ENCODE results near the gene PHKA1.
A peak's percentile ranks its signal among the peaks of the same experiment; 100 is the strongest.
"Not testable (repeated sequence)": the region's sequence is repeated elsewhere in the genome, so short reads cannot be mapped to it uniquely, and the experiment has no call there.

The PHKA1 gene

DNA sequence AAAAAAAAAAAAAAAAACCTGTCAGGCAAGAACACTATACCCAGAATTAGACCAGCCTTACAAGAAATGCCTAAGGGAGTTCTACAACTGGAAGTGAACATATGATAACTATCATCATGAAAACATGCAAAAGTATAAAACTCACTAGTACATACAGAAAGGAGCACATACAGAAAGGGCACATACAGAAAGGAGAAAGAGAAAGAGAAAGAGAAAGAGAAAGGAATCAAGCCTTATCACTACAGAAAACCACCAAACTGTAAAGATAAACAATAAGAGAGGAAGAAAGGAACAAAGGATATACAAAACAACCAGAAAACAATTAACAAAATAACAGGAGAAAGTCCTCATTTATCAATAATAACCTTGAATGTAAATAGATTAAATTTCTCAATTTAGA, 50.4 kb downstream of the PHKA1 start:
- no peak for FAIRE-seq

DNA sequence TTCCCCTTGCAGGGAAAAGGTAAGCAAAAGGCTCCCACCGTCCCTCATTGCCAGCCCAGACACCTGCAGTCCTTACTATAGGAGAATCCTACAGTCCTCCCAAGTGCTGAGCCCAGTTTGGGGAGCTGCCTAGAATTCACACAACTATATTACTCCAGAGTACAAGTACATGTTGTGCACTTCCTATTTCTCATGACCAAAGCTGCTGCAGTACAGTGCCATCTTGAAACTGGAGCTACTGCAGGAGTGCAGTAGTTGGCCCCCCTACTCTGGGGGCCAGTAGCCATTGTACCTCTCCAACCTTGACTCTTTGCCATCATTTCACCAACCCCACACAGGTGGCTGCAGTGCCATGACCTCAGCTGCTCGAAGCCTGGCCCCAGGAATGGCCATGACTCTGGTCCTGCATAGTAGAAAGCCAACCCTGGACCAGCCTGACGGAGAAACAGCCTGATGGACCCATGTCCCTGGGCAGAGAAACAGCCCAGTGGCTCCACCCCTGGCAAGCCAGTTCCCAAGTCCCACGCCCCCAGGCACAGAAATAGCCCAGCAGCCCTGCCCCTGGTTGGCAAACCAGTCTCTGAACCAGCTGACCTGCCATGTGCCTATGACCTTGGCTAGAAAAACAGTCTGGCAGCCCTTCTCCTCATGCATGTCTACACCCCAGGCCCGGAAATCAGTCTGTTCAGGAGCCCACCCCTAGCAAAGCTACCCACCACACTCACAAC, 51.9 kb downstream of the PHKA1 start:
- no peak for FAIRE-seq

DNA sequence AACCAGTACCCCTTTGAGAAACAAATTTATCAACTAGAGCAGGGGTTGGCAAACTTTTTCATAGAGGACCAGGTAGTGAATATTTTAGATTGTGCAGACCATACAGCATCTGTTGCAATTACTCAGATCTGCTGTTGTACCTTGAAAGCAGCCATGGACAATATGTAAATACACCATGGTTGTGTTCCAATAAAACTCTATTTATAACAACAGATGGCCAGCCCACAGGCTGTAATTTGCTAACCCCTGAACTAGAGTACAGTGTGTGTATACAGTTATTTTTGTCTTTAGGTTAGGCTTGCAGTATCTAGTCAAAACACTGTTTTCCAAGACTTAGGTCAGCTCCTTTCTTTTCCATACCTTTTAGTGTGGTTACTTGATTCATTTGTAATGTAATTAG, 54.4 kb downstream of the PHKA1 start:
- no peak for FAIRE-seq

DNA sequence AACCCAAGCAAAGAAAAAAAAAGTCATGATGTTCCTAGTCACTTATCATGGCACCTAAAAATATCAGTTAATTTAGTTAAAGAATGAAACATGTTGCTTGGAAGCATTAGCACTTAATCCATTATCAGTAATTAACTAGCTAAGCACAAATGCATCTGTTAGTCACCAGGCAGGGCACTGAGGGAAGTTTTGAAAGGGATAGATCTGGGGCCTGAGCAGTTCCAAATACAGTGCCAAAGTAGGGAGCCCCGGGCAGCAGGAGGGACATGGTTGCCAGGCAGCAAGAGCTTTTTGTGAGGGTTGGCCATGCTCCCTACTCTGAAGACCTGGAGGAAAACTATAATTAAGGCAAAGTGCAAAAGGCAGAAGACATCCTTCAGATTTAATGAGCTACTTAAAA, 62.0 kb downstream of the PHKA1 start:
- no peak for FAIRE-seq

- FAIRE-seq = no peak
Observed at GRCh38 chrX:72644946-72645345, 69.2 kb downstream of the PHKA1 start.

- FAIRE-seq = no peak
Observed at GRCh38 chrX:72641611-72642010, 72.5 kb downstream of the PHKA1 start.

DNA sequence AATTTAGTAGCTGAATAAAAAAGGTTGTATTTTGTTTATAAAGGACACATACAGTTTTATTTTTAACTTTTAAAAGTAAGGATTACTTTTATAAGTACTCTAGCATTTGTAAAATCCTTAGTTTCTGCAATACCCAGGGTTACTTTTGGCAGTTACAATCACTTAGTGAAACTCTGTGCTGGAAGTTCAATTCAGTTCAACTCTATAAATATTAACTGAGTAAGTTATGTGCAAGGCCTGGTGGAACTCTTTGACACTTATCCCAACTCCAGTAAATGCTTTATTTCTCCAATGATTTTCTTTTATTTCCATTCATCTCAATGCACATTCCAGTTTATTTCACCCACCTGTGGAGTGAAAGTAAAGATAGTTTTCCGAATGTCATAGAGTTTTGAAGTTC, 78.2 kb downstream of the PHKA1 start:
- no peak for FAIRE-seq

DNA sequence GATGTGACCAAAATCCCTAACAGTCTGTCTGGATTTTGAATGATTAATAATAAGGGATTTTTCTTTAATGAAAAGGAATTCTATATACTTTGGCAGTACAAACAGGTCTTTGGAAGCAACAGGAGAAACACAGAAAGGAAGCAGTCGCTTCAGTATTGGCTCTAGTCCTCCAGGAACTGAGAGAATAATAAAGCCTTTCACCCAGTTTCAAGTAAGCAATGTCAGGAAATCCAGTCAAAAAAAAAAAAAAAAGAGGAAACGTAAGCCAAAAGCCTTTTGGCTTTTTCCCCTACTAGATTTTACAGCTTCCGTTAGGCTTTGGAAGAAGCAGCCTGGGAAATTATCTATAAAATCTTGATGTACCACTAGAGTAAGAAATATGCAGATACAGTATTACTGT, 79.8 kb downstream of the PHKA1 start:
- FAIRE-seq = no peak

DNA sequence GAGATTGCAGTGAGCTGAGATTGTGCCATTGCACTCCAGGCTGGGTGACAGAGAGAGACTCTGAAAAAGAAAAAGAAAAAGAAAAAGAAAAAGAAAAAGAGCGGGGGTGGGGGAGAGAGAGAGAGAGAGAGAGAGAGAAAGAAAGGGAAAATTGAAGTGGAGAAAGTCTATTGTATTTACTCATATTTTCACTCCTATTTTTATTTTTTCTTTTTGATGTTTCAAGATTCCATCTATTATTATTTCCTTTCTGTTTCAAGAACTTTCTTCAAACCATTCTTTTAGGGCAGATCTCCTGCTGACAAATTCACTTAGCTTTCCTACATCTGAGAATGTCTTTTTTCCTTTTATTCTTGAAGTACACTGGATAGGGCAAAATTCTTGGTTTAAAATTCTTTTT, 83.9 kb downstream of the PHKA1 start:
- no peak for FAIRE-seq

- no peak for FAIRE-seq
Observed at GRCh38 chrX:72624194-72624593, 89.9 kb downstream of the PHKA1 start.

GRCh38 chrX:72621625-72622485, 92.3 kb downstream of the PHKA1 start:
- FAIRE-seq = no peak

GRCh38 chrX:72621163-72621562, 92.9 kb downstream of the PHKA1 start:
- no peak for FAIRE-seq

DNA sequence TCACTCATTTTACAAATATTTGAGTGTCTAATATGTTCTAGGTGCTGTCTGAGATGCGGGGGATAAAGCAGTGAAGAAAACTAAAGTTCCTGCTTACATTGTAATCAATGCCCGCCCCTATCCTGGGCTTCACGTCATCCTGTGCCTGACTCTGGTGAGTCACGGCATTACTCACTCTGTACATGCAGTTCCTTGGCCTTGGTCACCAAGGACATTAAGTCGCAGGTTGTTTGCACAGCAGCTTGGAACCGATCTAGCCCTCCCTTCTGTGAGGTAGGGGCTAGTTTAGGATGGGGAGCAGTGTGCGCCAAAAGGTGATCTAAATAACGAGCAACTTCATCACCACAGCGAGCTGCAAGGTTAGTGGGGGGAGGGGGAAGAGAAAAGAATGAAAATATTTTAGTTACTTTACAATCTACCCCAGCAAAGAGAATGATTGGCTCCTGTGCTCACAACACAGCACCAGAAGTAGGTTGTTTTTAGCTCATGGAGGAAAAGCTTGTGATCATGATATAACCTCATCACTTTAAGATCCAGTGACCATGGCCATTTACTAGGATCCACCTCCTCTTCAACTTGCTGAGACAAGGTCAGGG, 93.5 kb downstream of the PHKA1 start:
- no peak for FAIRE-seq

GRCh38 chrX:72609313-72609712, 104.8 kb downstream of the PHKA1 start:
- FAIRE-seq = no peak

- FAIRE-seq = no peak
Observed at GRCh38 chrX:72604705-72605104, 109.4 kb downstream of the PHKA1 start.

DNA sequence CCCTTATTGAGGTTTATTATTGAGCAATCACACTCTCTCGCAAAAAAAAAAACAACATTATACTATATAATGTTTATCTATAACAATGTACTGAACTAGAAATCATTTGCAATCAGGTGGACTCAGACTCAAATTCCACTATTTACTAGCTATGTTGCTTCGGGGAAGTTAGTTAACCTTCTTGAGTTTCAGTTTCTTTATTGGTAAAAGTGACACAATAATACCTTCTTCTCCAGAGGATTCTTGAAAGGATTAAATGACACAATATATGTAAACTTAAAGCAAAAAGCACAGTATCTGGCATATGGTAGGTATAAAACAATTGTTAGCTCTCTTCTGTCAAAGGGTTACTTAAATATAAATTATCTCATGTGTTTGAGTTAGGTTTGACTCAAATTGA, 110.0 kb downstream of the PHKA1 start:
- no peak for FAIRE-seq

DNA sequence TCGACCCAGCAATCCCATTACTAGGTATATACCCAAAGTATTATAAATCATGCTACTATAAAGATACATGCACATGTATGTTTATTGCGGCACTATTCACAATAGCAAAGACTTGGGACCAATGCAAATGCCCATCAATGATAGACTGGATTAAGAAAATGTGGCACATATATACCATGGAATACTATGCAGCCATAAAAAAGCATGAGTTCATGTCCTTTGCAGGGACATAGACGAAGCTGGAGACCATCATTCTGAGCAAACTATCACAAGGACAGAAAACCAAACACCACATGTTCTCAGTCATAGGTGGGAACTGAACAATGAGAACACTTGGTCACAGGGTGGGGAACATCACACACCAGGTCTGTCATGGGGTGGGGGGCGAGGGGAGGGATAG, 123.1 kb downstream of the PHKA1 start:
- FAIRE-seq = not testable (repeated sequence)

- FAIRE-seq = no peak
Observed at GRCh38 chrX:72584163-72584562, 129.9 kb downstream of the PHKA1 start.

DNA sequence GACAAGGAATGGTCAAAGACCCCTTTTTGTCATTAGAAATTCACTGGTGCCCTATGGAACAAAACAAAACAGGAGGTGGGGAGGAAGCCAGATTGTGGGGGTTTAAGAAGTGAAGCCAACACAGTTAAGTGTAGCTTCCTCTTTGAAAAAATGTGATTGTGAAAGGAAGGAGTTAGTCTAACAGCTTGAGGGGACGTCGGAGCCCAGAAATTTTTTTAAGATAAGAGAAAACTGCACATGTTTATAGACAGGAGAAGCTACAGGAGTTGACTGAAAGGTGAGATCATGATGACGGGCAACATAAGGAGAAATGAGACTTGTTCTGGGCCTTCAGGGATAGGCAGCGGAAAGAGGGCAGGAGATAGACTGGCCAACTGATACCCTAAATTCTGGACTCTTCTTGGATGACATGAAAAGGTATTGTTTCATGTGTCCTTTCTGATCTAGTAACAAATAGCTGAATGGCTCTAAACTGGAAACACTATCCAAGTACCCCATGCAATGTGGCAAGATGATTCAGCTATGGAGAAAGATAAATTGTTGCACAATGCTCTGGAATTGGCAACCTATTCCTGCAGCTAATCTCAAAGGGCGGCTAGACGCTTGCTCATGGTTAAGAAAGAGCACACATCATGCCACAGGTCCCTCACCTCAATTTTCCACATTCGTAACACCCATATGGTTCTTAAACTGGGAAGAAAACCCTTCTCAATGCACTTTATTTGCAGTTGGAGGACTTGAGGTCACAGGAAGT, 137.8 kb downstream of the PHKA1 start:
- no peak for FAIRE-seq

- FAIRE-seq = peak; percentile 43
Observed at GRCh38 chrX:72573158-72573511, 141.0 kb downstream of the PHKA1 start.

DNA sequence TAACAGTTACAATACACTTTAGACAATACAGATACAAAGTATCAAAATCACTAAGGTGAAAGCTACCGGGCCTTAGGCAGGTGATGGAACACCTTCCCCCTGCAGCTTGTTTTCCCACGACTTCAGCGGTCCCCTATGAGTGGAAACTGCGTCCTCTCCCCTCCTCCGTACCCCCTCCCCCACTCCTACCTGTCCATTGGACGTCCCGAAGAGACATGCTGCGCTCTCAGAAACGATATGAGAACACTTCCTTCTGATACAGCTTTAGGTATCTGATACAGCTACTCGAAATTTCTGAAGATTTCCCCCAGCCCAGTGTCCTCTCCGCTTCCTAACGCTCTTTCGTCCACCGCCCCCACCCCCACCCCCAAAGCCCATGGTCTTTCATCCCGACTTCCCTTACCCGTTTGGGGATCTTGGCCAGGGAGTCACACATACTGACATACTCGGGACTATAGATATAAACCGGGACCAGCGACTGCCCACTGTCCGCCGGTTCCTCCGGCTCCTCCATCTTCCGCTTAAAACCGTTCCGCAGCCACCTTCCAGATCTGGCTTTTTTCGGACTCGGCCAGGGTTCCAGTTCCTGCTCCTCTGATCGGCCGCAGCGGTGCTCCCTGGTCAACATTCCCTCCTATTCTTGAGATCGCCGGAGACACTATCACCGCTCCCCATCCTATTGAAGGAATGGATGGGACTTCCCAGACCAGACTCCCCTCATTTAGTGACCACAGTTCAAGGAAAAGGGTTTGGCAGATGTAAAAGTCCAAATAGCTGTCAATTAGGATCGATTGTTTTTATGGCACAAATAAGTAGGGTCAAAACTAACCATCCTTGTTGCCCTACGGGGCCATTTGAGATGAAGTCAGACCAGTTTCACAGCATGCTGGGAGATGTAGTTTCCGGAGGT, 141.6 kb downstream of the PHKA1 start, which contains the start of gene HDAC8:
TSS of gene HDAC8 (minus strand) at position 596 of the 910 bp plus-strand sequence. CDS start at position 514, 82 bp downstream.
- FAIRE-seq = no peak

- FAIRE-seq = no peak
Observed at GRCh38 chrX:72569786-72570185, 144.3 kb downstream of the PHKA1 start.
